Measurements from ENCODE around the gene TTLL11. TPM values are rescaled to one million over a fixed set of nuclear protein-coding genes. Genes with fewer than 3 reads are reported as not detected.

The TTLL11 gene
- total and polyA plus RNA-seq, 2 experiments from 2014 or later = 5.1 to 6.3 TPM

DNA sequence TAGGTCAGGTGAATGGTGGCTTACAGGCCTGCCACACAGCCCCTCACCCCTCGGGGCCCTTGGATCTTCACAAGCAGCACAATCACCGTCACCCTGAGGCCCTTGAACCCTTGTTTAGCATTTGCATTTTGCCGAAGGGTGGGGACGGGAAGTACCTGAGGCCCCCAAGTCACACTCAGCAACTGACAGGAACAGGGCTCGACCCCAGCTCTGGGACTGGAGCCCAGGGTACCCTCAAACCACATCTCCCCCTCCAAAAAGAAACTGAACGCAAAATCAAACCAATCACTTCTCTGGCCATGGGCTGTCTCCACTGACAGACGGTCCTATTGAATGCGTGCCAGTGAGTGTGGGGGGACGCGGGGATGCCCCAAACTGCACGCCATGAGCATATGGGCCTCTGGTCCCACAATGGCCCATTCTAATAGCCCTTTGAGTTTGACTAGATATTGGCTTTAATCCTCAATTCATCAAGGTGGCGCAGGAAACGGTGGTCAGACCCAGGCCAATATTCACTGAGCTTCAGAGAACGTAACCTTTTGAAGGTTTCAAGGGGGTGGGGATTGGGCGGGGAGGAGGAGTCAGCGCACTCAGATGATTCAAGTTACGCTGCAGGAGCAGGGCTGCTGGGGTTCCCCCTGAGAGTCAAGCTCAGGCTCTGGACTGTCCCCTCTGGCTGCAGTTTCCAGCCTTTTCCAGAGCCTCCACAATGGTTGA lies 265.7 kb downstream of the TTLL11 start:
- Histone ChIP-seq H3K9ac (no peak overlapping the region), H3K27me3 (replicated peaks; ENCODE audit: insufficient read depth) (no peaks in the 10 kb centered on the region), H3K36me3 (ENCODE audit: low read depth) (no peaks in the 10 kb centered on the region), H2AFZ (no peak overlapping the region), H3K79me2 (ENCODE audit: insufficient read depth) (no peaks in the 10 kb centered on the region), H3K27ac (no peak overlapping the region), H3K4me2 (ENCODE audit: unreplicated experiment) (no peak overlapping the region), H3K9me3 (ENCODE audit: low read depth) (no peaks in the 10 kb centered on the region), H3K4me1 (ENCODE audit: insufficient read depth) (no peaks in the 10 kb centered on the region), H3K9me2 (ENCODE audit: insufficient read depth) (no peaks in the 10 kb centered on the region), H3K4me3 (no peak overlapping the region), H4K20me1 (ENCODE audit: insufficient read depth) (no peaks in the 10 kb centered on the region), H3F3A (ENCODE audit: insufficient read depth) (no peaks in the 10 kb centered on the region)
- 91 to 93% methylated on average over 17 of the region's 17 CpGs for WGBS, 2 experiments (ENCODE audit: low coverage in 1 of 2, low lambda C conversion rate in 2 of 2, missing lambda C conversion rate in 2 of 2)
- DNase-seq = no peak
- in situ Hi-C loops (cut with MboI) = no loop called here
- TF ChIP-seq EZH2 (IDR thresholded peaks at IDR 0.05; ENCODE audit: insufficient read depth, poor library complexity, severe bottlenecking) = no peak
- TF ChIP-seq EZH2phosphoT487 (IDR thresholded peaks at IDR 0.05; ENCODE audit: insufficient read depth, low read depth) = no peak

GRCh38 chr9:121826711-121827110 lies 266.4 kb downstream of the TTLL11 start:
- Histone ChIP-seq H3K9ac (no peak overlapping the region), H3K27ac (no peak overlapping the region), H3K79me2 (ENCODE audit: insufficient read depth) (no peaks in the 10 kb centered on the region), H3K4me2 (ENCODE audit: unreplicated experiment) (no peak overlapping the region), H3F3A (ENCODE audit: insufficient read depth) (no peaks in the 10 kb centered on the region), H3K36me3 (ENCODE audit: low read depth) (no peaks in the 10 kb centered on the region), H3K4me1 (ENCODE audit: insufficient read depth) (no peaks in the 10 kb centered on the region), H3K27me3 (replicated peaks; ENCODE audit: insufficient read depth) (no peaks in the 10 kb centered on the region), H3K4me3 (no peak overlapping the region), H2AFZ (no peak overlapping the region), H3K9me2 (ENCODE audit: insufficient read depth) (no peaks in the 10 kb centered on the region), H4K20me1 (ENCODE audit: insufficient read depth) (no peaks in the 10 kb centered on the region), H3K9me3 (ENCODE audit: low read depth) (no peaks in the 10 kb centered on the region)
- TF ChIP-seq EZH2 (IDR thresholded peaks at IDR 0.05; ENCODE audit: insufficient read depth, poor library complexity, severe bottlenecking) = no peak
- TF ChIP-seq EZH2phosphoT487 (IDR thresholded peaks at IDR 0.05; ENCODE audit: insufficient read depth, low read depth) = no peak
- WGBS, 2 experiments (ENCODE audit: low coverage in 1 of 2, low lambda C conversion rate in 2 of 2, missing lambda C conversion rate in 2 of 2) = 85 to 93% methylated on average over 7 of the region's 7 CpGs
- in situ Hi-C loops (cut with MboI) = no loop called here
- DNase-seq = no peak

DNA sequence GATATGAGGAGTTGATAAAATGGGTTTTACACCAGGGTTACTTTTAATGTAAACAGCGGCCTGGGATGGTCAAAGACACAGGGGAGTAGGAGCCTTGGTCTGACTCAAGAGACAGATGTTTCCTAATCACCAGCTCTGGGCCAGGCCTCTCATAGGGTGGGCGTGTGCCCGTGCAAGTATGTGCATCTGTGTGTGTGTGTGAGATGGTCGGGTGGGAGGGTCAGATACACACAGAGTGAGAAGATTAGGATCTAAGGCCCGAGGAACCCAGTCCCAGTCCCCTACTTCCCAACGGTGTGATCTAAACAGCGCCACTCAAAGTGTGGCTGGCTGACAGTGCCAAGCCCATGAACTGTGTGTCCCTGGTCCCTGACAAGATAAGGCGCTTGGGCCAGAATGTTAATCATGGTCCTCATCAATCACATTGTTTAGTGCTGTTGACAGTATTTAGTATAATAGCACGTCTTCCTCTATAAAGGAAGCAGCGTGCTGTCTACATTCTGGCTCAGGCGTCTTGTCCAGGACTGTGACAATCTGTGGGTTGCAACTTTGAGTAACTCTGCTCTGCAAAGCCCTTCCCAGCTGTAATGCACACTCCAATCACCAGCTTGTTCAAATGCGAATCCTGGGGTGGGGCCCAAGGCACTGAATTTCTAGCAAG lies 267.9 kb downstream of the TTLL11 start:
- Histone ChIP-seq H3K9me3 (ENCODE audit: low read depth) (no peaks in the 10 kb centered on the region), H3K4me2 (ENCODE audit: unreplicated experiment) (no peak overlapping the region), H3F3A (ENCODE audit: insufficient read depth) (no peaks in the 10 kb centered on the region), H2AFZ (no peak overlapping the region), H3K27ac (no peak overlapping the region), H4K20me1 (ENCODE audit: insufficient read depth) (no peaks in the 10 kb centered on the region), H3K36me3 (ENCODE audit: low read depth) (no peaks in the 10 kb centered on the region), H3K79me2 (ENCODE audit: insufficient read depth) (no peaks in the 10 kb centered on the region), H3K4me1 (ENCODE audit: insufficient read depth) (peaks cover 2% of the 10 kb centered on the region), H3K27me3 (replicated peaks; ENCODE audit: insufficient read depth) (no peaks in the 10 kb centered on the region), H3K9ac (no peak overlapping the region), H3K4me3 (no peak overlapping the region), H3K9me2 (ENCODE audit: insufficient read depth) (no peaks in the 10 kb centered on the region)
- WGBS, 2 experiments (ENCODE audit: low coverage in 1 of 2, low lambda C conversion rate in 2 of 2, missing lambda C conversion rate in 2 of 2) = 83 to 86% methylated on average over 12 of the region's 12 CpGs
- peak; percentile 14 for DNase-seq
- in situ Hi-C loops (cut with MboI) = no loop called here
- TF ChIP-seq EZH2 (IDR thresholded peaks at IDR 0.05; ENCODE audit: insufficient read depth, poor library complexity, severe bottlenecking) (no peak), EZH2phosphoT487 (IDR thresholded peaks at IDR 0.05; ENCODE audit: insufficient read depth, low read depth) (no peak)

- Histone ChIP-seq H3K4me3 (no peak overlapping the region), H3K4me2 (ENCODE audit: unreplicated experiment) (no peak overlapping the region), H3K4me1 (ENCODE audit: insufficient read depth) (peaks cover 7% of the 10 kb centered on the region), H3K27me3 (replicated peaks; ENCODE audit: insufficient read depth) (no peaks in the 10 kb centered on the region), H3K9me2 (ENCODE audit: insufficient read depth) (no peaks in the 10 kb centered on the region), H3K27ac (no peak overlapping the region), H3F3A (ENCODE audit: insufficient read depth) (no peaks in the 10 kb centered on the region), H3K9ac (no peak overlapping the region), H3K36me3 (ENCODE audit: low read depth) (no peaks in the 10 kb centered on the region), H3K9me3 (ENCODE audit: low read depth) (no peaks in the 10 kb centered on the region), H2AFZ (no peak overlapping the region), H4K20me1 (ENCODE audit: insufficient read depth) (no peaks in the 10 kb centered on the region), H3K79me2 (ENCODE audit: insufficient read depth) (no peaks in the 10 kb centered on the region)
- in situ Hi-C loops (cut with MboI) = no loop called here
- 76 to 77% methylated on average over 4 of the region's 4 CpGs for WGBS, 2 experiments (ENCODE audit: low coverage in 1 of 2, low lambda C conversion rate in 2 of 2, missing lambda C conversion rate in 2 of 2)
- TF ChIP-seq EZH2 (IDR thresholded peaks at IDR 0.05; ENCODE audit: insufficient read depth, poor library complexity, severe bottlenecking) = no peak
- no peak for TF ChIP-seq EZH2phosphoT487 (IDR thresholded peaks at IDR 0.05; ENCODE audit: insufficient read depth, low read depth)
- DNase-seq = no peak
These were observed 268.5 kb downstream of the TTLL11 start for GRCh38 chr9:121824651-121825030.
